Neural cell (in vitro differentiated cells): ENCODE results near the gene IKBKG.

Source experiments
- EP300 ChIP-seq: fragments of 450-650 bp; conservative IDR thresholded peaks from 2 replicates; pipeline ENCODE4 v1.6.1; 2014; ENCODE audit warnings: antibody characterized with exemption, mild to moderate bottlenecking, moderate library complexity; ENCODE audit not compliant: poor library complexity, severe bottlenecking
- EZH2 ChIP-seq: fragments of 200-600, 300-800 bp; shearing (Covaris generic), sonication (generic); IDR thresholded peaks from 2 replicates; pipeline ENCODE4 v1.6.1; 2014; ENCODE audit warnings: antibody characterized with exemption, low read length, borderline replicate concordance, mild to moderate bottlenecking; ENCODE audit not compliant: insufficient read depth, poor library complexity, severe bottlenecking
- MXI1 ChIP-seq: fragments of 450-650 bp; conservative IDR thresholded peaks from 2 replicates; pipeline ENCODE4 v1.6.1; 2014; ENCODE audit warnings: antibody characterized with exemption, mild to moderate bottlenecking; ENCODE audit not compliant: poor library complexity, severe bottlenecking
- POLR2AphosphoS5 ChIP-seq: IDR thresholded peaks from 2 replicates; pipeline ENCODE4 v1.6.1; 2012
- SMC3 ChIP-seq: fragments of 450-650 bp; conservative IDR thresholded peaks from 2 replicates; pipeline ENCODE4 v1.6.1; 2014; ENCODE audit warnings: antibody characterized with exemption, mild to moderate bottlenecking, moderate library complexity; ENCODE audit not compliant: poor library complexity
- TAF1 ChIP-seq: IDR thresholded peaks from 2 replicates; pipeline ENCODE4 v1.6.1; 2012; ENCODE audit warnings: low read depth
- TF ChIP-seq, protein P1 (sequence below): fragments of 450-650 bp; IDR thresholded peaks from 2 replicates; pipeline ENCODE4 v1.5.1; 2014; ENCODE audit warnings: antibody characterized with exemption, mild to moderate bottlenecking, moderate library complexity; ENCODE audit not compliant: poor library complexity, severe bottlenecking

DNA sequence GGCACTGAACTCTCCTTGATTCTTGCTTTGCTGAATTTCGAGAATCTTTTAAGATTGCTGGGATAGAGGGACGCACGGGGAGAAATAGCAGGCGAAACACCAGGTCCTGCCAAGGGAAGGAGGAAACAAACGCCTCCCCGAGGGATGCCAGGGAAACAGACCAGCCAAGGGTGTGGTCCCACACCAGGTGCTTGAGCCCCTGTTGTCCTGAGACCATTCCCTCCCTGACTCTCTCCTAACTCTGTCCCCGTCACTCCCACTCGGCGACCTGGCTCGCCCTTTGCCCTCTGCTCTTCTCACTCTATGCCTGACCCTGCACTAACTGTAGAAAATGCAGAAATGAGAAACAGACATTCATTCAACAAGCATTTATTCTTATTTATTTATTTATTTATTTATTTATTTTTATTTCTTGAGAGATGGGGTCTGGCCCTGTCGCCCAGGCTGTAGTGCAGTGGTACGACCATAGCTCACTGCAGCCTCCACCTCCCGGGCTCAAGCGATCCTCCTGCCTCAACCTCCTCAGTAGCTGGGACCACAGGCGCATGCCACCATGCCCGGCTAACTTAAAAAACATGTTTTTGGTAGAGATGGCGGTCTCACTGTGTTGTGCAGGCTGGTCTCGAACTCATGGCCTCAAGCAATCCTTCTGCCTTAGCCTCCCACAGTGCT lies 55.5 kb downstream of the IKBKG start:
- TF ChIP-seq, protein P1, sequence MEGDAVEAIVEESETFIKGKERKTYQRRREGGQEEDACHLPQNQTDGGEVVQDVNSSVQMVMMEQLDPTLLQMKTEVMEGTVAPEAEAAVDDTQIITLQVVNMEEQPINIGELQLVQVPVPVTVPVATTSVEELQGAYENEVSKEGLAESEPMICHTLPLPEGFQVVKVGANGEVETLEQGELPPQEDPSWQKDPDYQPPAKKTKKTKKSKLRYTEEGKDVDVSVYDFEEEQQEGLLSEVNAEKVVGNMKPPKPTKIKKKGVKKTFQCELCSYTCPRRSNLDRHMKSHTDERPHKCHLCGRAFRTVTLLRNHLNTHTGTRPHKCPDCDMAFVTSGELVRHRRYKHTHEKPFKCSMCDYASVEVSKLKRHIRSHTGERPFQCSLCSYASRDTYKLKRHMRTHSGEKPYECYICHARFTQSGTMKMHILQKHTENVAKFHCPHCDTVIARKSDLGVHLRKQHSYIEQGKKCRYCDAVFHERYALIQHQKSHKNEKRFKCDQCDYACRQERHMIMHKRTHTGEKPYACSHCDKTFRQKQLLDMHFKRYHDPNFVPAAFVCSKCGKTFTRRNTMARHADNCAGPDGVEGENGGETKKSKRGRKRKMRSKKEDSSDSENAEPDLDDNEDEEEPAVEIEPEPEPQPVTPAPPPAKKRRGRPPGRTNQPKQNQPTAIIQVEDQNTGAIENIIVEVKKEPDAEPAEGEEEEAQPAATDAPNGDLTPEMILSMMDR: no peak
- TF ChIP-seq POLR2AphosphoS5: no peak
- no peak for TF ChIP-seq EZH2
- TF ChIP-seq SMC3: no peak
- TF ChIP-seq EP300: no peak
- TF ChIP-seq MXI1: no peak
- no peak for TF ChIP-seq TAF1
